CD4-positive, alpha-beta T cell (primary cell): ENCODE measurements around the gene DOK3. TPM values are rescaled to one million over a fixed set of nuclear protein-coding genes. Genes with fewer than 3 reads are reported as not detected.
A peak's percentile ranks its signal among the peaks of the same experiment; 100 is the strongest.

ENCODE experiments used
- ATAC-seq: fragments of 200-7000 bp; cut with Tn5 transposase; one replicate; pipeline ENCODE4 v1.10.0; 2022; ENCODE audit warnings: mild to moderate bottlenecking; ENCODE audit not compliant: poor library complexity
- CTCF ChIA-PET: fragments of 350-600 bp; sonication (Branson Sonifier 250); formaldehyde crosslinking; loops from one replicate; lab custom pipeline; 2021; ENCODE audit warnings: antibody characterized with exemption, inconsistent platforms; lab: Charles Lee
- POLR2A ChIA-PET: fragments of 350-600 bp; sonication (Branson Sonifier 250); formaldehyde crosslinking; loops from one replicate; lab custom pipeline; 2021; ENCODE audit warnings: antibody characterized with exemption, inconsistent platforms; lab: Charles Lee
- DNase-seq, 14 experiments: peaks; one replicate each; pipeline ENCODE4 v3.0.0-alpha.2; 2013 to 2020; ENCODE audit warnings: mixed read lengths in 2 of 14
- H3K27ac ChIP-seq, 2 donors: one replicate each; pipeline versions ENCODE4 v1.5.1 to v1.7.0; 2013; ENCODE audit warnings: low read length in 2 of 2, low read depth in 1 of 2, mild to moderate bottlenecking in 1 of 2
- H3K27me3 ChIP-seq, 2 experiments: 1 replicate in 1 of 2; 2 replicates in 1 of 2; pipeline versions ENCODE4 v1.6.1 to v1.7.0; 2013; ENCODE audit warnings: low read length in 2 of 2, control low read depth in 1 of 2, mild to moderate bottlenecking in 1 of 2, moderate library complexity in 1 of 2; ENCODE audit not compliant: insufficient read depth in 2 of 2, control insufficient read depth in 1 of 2
- H3K36me3 ChIP-seq: one replicate; pipeline ENCODE4 v1.6.1; 2013; ENCODE audit warnings: low read length, control low read depth; ENCODE audit not compliant: insufficient read depth
- H3K4me1 ChIP-seq: one replicate; pipeline ENCODE4 v1.6.1; 2013; ENCODE audit warnings: low read length, control low read depth; ENCODE audit not compliant: insufficient read depth
- H3K4me3 ChIP-seq: one replicate; pipeline ENCODE4 v1.5.1; 2013; ENCODE audit warnings: mild to moderate bottlenecking, low read length, moderate library complexity
- H3K9me3 ChIP-seq, 2 experiments: 1 replicate in 1 of 2; 2 replicates in 1 of 2; pipeline versions ENCODE4 v1.6.1 to v1.7.0; 2013; ENCODE audit warnings: low read length in 2 of 2, mild to moderate bottlenecking in 2 of 2, control low read depth in 1 of 2, moderate library complexity in 1 of 2; ENCODE audit not compliant: control insufficient read depth in 1 of 2, insufficient read depth in 1 of 2
- H3K27ac Mint-ChIP-seq: one replicate; pipeline ENCODE4 v1.8.0; 2020; ENCODE audit warnings: mixed read lengths
- H3K27me3 Mint-ChIP-seq: one replicate; pipeline ENCODE4 v1.8.0; 2021; ENCODE audit warnings: mixed read lengths
- H3K36me3 Mint-ChIP-seq: one replicate; pipeline ENCODE4 v1.8.0; 2021; ENCODE audit warnings: low read depth, mixed read lengths
- H3K4me1 Mint-ChIP-seq: one replicate; pipeline ENCODE4 v1.8.0; 2021; ENCODE audit warnings: low read depth, mixed read lengths
- H3K4me3 Mint-ChIP-seq: one replicate; pipeline ENCODE4 v1.8.0; 2020; ENCODE audit warnings: mild to moderate bottlenecking, mixed read lengths
- H3K9me3 Mint-ChIP-seq: one replicate; pipeline ENCODE4 v1.8.0; 2020; ENCODE audit warnings: mixed read lengths
- intact Hi-C, 2 experiments: fragments of 100-400 bp; cut with DNase I in 1 of 2; cut with micrococcal nuclease in 1 of 2; formaldehyde crosslinking; loops; one replicate each; pipeline versions ENCODE4 v1.15.1 to v1.9.0; 2023 to 2025; cut with DNase I, micrococcal nuclease
- total RNA-seq, 174 experiments: library from RNA in 2 of 174; stranded (reverse) in 2 of 174; gene quantifications; one replicate each; pipeline ENCODE4 v1.2.3 and lab custom pipeline; 2021 to 2026
- TF ChIP-seq, protein P1 (sequence below): fragments of 200-600 bp; IDR thresholded peaks from one replicate; pipeline ENCODE4 v1.8.0; 2022; ENCODE audit warnings: antibody characterized with exemption, mild to moderate bottlenecking

Gene DOK3
- total RNA-seq, 2 experiments from 2014 or later: 1.3 to 1.4 TPM

- peaks cover 43% of the 10 kb centered on the region for H3K4me1 Mint-ChIP-seq
- peaks cover 62% of the 10 kb centered on the region for H3K36me3 Mint-ChIP-seq
- ChIA-PET POLR2A (interaction anchor here (0.8 to 1.3 kb wide), 4 partner anchors 19 to 83 kb away, joined by 3 to 5 read pairs (median 3); partner anchors contain the start of genes B4GALT7, PDLIM7 and PRR7), CTCF (interaction anchor here (1.3 to 1.4 kb wide), 3 partner anchors 15 to 126 kb away, joined by 3 read pairs; partner anchors contain the start of gene PDLIM7)
- intact Hi-C loops: loop anchor here (1.0 to 5.0 kb wide), 4 partner anchors 20 to 205 kb away; partner anchors contain the start of genes FAM193B (in 1 of the 2), MXD3 (in 1 of the 2) and PDLIM7 (in 1 of the 2)
- H3K27me3 ChIP-seq: no peaks in the 10 kb centered on the region
- H3K36me3 ChIP-seq: peaks cover 57% of the 10 kb centered on the region
- H3K27ac ChIP-seq: peak within 1 kb of the TSS; percentile 36 to 54
- no peaks in the 10 kb centered on the region for H3K9me3 Mint-ChIP-seq
- no peaks in the 10 kb centered on the region for H3K27me3 Mint-ChIP-seq
- peak; percentile 88 to 98 (median 94) for DNase-seq
- H3K27ac Mint-ChIP-seq: peak within 1 kb of the TSS; percentile 84
- ATAC-seq: peak; percentile 90
- TF ChIP-seq, protein P1, sequence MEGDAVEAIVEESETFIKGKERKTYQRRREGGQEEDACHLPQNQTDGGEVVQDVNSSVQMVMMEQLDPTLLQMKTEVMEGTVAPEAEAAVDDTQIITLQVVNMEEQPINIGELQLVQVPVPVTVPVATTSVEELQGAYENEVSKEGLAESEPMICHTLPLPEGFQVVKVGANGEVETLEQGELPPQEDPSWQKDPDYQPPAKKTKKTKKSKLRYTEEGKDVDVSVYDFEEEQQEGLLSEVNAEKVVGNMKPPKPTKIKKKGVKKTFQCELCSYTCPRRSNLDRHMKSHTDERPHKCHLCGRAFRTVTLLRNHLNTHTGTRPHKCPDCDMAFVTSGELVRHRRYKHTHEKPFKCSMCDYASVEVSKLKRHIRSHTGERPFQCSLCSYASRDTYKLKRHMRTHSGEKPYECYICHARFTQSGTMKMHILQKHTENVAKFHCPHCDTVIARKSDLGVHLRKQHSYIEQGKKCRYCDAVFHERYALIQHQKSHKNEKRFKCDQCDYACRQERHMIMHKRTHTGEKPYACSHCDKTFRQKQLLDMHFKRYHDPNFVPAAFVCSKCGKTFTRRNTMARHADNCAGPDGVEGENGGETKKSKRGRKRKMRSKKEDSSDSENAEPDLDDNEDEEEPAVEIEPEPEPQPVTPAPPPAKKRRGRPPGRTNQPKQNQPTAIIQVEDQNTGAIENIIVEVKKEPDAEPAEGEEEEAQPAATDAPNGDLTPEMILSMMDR: no peak
- H3K4me3 Mint-ChIP-seq: peak within 1 kb of the TSS; percentile 93
- H3K9me3 ChIP-seq: no peaks in the 10 kb centered on the region
- H3K4me1 ChIP-seq: peaks cover 51% of the 10 kb centered on the region
- peak within 1 kb of the TSS; percentile 72 for H3K4me3 ChIP-seq
Measured at GRCh38 chr5:177516601-177517568, 7.3 kb upstream of the DOK3 start, which contains the start of gene DDX41. Gene DDX41, minus strand, starts transcription at chr5:177516961. Its CDS starts 16 bp downstream, at chr5:177516945.

GRCh38 chr5:177515580-177515979, 6.0 kb upstream of the DOK3 start:
- POLR2A ChIA-PET: interaction anchor here (1.0 to 1.3 kb wide), 3 partner anchors 18 to 125 kb away, joined by 4 to 5 read pairs (median 4); partner anchors contain the start of genes B4GALT7 and PDLIM7
- Histone ChIP-seq H3K27ac (no peak overlapping the region), H3K27me3 (no peaks in the 10 kb centered on the region), H3K9me3 (no peaks in the 10 kb centered on the region), H3K36me3 (peaks cover 59% of the 10 kb centered on the region), H3K4me1 (peaks cover 42% of the 10 kb centered on the region), H3K4me3 (peak overlapping the region; percentile 72)
- DNase-seq (no peak), ATAC-seq (no peak)
- Mint-ChIP-seq H3K36me3 (peaks cover 68% of the 10 kb centered on the region), H3K9me3 (no peaks in the 10 kb centered on the region), H3K27ac (peak overlapping the region; percentile 62), H3K27me3 (no peaks in the 10 kb centered on the region), H3K4me1 (peaks cover 33% of the 10 kb centered on the region), H3K4me3 (peak overlapping the region; percentile 93)
- intact Hi-C loops: loop anchor here in 1 of 2 experiments (5.0 kb wide), 1 partner anchor 203 kb away; the partner anchor contains the start of gene MXD3
- TF ChIP-seq, protein P1: no peak
- CTCF ChIA-PET: interaction anchor here (1.4 kb wide), 1 partner anchor 125 kb away, joined by 3 read pairs; no protein-coding TSS in a partner anchor

- H3K4me3 Mint-ChIP-seq: peak overlapping the region; percentile 93
- H3K4me1 Mint-ChIP-seq: peaks cover 23% of the 10 kb centered on the region
- CTCF ChIA-PET: no interaction called here
- ATAC-seq (no peak), DNase-seq (no peak)
- H3K27me3 Mint-ChIP-seq: no peaks in the 10 kb centered on the region
- Histone ChIP-seq H3K4me1 (peaks cover 47% of the 10 kb centered on the region), H3K9me3 (no peaks in the 10 kb centered on the region), H3K27me3 (no peaks in the 10 kb centered on the region), H3K27ac (no peak overlapping the region), H3K36me3 (peaks cover 56% of the 10 kb centered on the region), H3K4me3 (no peak overlapping the region)
- no peaks in the 10 kb centered on the region for H3K9me3 Mint-ChIP-seq
- TF ChIP-seq, protein P1: no peak
- H3K27ac Mint-ChIP-seq: no peak overlapping the region
- peaks cover 64% of the 10 kb centered on the region for H3K36me3 Mint-ChIP-seq
- intact Hi-C loops: no loop called here
- POLR2A ChIA-PET: no interaction called here
Measured at GRCh38 chr5:177514541-177514940, 4.9 kb upstream of the DOK3 start.
